Measurements from ENCODE around the gene CCDC92B.

Gene CCDC92B

DNA sequence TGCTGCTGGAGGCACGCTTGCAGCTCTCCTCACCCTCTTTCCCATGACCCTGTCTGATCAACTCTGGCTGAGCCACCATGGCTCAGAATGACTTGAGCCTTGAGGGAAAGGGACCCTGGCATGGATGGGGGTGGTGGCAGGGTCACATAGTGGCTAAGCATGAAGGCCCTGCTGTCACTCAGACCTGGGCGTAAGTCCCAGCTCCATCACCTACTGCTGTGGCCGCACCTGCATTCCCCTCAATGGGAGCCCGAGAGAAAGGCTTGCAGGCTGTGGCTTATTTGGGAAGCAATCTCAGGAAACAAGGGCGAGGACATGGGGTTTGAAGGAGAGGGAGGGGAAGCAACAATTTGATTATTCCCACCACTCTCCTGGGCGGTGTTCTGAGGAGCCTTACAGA, 29.0 kb upstream of the CCDC92B start:
- no peak for DNase-seq (ENCODE audit: low spot score)

GRCh38 chr17:2777242-2777867, 27.9 kb upstream of the CCDC92B start:
- DNase-seq (ENCODE audit: low spot score) = no peak

GRCh38 chr17:2776589-2777241, 27.3 kb upstream of the CCDC92B start:
- DNase-seq (ENCODE audit: low spot score) = no peak

DNA sequence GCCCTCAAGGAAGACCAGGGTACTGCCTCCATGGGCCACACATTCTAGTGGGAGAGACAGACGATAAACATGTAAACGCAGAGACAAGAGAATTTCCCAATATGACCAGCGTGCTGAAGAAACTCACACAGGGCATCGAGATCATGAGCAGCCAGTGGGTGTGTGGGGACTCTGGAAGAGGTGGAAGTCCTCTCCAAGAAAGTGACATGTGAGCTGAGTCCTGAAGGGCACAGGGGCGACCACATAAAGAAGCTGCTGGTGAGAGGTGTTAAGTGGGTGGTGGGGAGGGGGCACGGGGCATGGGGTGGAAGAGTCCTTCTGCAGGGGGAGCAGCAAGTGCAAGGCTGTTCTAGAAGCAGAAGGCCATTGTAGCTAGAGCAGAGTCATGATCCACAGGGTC, 25.8 kb upstream of the CCDC92B start:
- DNase-seq (ENCODE audit: low spot score) = no peak

- no peak for DNase-seq (ENCODE audit: low spot score)
Measured at GRCh38 chr17:2770129-2770528, 20.7 kb upstream of the CCDC92B start.

DNA sequence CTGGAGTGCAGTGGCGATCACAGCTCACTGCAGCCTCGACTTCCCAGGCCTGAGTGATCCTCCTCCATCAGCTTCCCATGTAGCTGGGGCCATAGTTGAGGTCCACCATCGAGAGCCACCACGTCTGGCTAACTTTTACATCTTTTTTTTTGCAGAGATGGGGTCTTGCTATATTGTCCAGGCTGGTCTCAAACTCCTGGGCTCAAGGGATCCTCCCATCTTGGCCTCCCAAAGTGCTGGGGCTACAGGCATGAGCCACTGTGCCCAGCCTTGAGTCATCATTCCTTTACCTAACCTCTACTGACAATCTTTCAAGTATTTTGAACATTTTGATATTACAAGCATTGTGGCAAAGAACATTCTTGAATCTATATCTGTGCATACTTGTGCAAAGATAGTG, 9.4 kb upstream of the CCDC92B start:
- no peak for DNase-seq (ENCODE audit: low spot score)

- DNase-seq (ENCODE audit: low spot score) = no peak
Measured at GRCh38 chr17:2755891-2756724, 6.7 kb upstream of the CCDC92B start.

GRCh38 chr17:2751491-2751890, 2.0 kb upstream of the CCDC92B start:
- DNase-seq (ENCODE audit: low spot score) = no peak

DNA sequence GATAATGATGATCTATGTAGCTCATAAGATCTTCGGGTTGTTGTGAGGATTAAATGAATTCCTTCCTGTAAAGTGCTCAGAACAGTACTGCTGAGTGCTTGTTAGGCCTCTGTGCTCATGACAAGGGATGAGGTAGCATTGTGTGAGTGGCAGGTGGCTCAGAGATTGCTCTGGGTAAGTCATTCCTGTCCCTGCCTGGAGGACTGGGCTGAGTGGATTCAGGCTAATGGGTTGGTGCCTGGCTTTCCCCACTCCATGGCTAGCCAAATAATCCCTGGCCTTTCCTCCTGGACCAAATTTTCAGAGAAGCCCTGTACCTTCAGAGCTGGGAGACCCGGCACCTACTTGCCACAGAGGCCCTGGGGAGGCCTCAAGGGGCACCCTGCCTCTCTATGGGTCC, 1.3 kb upstream of the CCDC92B start:
- no peak for DNase-seq (ENCODE audit: low spot score)

DNA sequence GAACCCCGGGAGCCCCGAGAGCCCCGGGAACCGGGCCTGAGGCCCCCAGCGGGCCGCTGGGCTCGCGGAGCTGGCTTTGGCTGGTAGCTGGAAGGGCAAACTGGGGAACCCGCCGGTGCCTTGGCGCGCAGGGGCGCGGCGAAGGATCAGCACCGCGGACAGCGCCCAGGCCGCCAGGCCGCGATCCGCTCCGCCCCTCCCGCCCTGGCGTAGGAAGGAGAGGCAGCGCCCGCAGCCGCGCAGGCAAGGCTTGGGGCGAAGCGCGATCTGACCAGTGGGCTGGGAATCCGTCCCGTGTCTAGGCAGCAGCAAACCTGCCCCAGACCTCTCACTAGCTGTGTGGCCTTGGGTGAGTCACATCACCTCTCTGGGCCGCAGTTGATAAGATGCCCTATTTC, 331 bp upstream of the CCDC92B start:
- peak; percentile 96 for DNase-seq (ENCODE audit: low spot score)

- DNase-seq (ENCODE audit: low spot score) = no peak
Measured at GRCh38 chr17:2745317-2746037, 4.0 kb downstream of the CCDC92B start.

GRCh38 chr17:2737693-2738092, 11.8 kb downstream of the CCDC92B start:
- DNase-seq (ENCODE audit: low spot score) = no peak

- no peak for DNase-seq (ENCODE audit: low spot score)
Measured at GRCh38 chr17:2736956-2737355, 12.5 kb downstream of the CCDC92B start.

DNA sequence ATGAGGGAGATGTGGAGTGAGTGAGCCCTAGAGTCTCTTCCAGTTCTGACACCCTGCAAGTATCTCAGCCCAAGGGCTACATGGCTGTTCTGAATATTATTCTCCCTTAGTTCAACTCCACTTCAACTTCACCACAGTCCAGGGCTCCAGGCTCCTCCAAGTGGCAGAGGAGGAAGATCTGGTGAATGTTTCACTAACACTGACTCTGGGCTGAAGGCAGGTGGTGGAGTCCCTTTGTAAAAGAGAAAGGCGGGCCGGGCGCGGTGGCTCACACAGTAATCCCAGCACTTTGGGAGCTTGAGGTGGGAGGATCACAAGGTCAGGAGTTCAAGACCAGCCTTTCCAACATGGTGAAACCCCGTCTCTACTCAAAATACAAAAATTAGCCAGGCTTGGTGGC, 13.6 kb downstream of the CCDC92B start:
- DNase-seq (ENCODE audit: low spot score) = no peak

- no peak for DNase-seq (ENCODE audit: low spot score)
Measured at GRCh38 chr17:2734939-2735338, 14.5 kb downstream of the CCDC92B start.

DNA sequence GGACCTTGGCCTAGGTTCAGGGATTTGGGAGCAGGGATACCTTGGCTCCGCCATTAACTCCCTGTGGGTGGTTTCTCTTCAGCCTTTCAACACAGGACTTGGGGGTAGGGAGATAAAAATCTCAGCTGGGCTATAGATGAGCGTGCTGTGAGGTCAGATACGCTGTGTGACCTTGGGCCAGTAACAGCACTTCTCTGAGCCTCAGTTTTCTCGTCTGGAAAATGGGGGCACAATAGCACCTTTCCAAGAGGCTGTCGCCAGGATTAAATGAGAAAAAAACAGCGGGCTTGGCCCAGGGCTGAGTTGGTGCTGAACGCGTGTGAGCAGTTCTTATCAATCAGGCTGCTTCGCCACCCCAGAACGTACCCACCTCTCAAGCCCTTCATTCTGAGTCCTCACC, 17.6 kb downstream of the CCDC92B start:
- no peak for DNase-seq (ENCODE audit: low spot score)

GRCh38 chr17:2730764-2731353, 18.6 kb downstream of the CCDC92B start:
- DNase-seq (ENCODE audit: low spot score) = no peak

DNA sequence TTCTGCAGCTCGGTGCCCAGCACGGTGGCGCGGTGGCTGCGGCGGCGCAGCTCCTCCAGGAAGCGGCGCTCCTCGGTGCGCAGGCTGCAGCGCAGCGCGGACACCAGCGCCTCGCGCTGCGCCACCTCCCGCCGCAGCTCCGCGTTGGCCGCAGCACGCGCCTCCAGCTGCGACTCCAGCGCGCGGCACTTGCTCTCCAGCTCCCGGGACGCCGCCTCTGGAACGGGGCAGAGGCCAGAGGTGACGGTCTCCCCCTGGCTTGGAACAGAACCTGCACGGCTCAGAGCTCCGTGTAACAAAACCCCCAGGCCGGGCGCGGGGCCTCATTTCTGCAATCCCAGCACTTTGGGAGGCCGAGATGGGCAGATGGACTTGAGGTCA, 24.7 kb downstream of the CCDC92B start:
- peak; percentile 82 for DNase-seq (ENCODE audit: low spot score)

- DNase-seq (ENCODE audit: low spot score) = peak; percentile 35
Measured at GRCh38 chr17:2723997-2724783, 25.3 kb downstream of the CCDC92B start.

- no peak for DNase-seq (ENCODE audit: low spot score)
Measured at GRCh38 chr17:2723505-2723996, 25.9 kb downstream of the CCDC92B start.

- no peak for DNase-seq (ENCODE audit: low spot score)
Measured at GRCh38 chr17:2722611-2723010, 26.8 kb downstream of the CCDC92B start.
